Right lobe of liver (tissue), 6 donors: Measurements from ENCODE around the gene BTG2. TPM values are rescaled to one million over a fixed set of nuclear protein-coding genes. Genes with fewer than 3 reads are reported as not detected.
A peak's percentile ranks its signal among the peaks of the same experiment; 100 is the strongest.

Experiments
- ATAC-seq, 4 donors: fragments of 200-7000 bp; cut with Tn5 transposase; one replicate each; pipeline ENCODE4 v1.9.1; 2020; ENCODE audit warnings: mild to moderate bottlenecking in 4 of 4, moderate library complexity in 4 of 4
- DNase-seq, 3 donors: peaks; one replicate each; pipeline ENCODE4 v3.0.0-alpha.2; 2020
- H3K27ac ChIP-seq, 3 donors: fragments of 200-600 bp; one replicate each; pipeline ENCODE4 v1.8.0; 2022
- H3K27me3 ChIP-seq, 2 donors: fragments of 200-600 bp; one replicate each; pipeline ENCODE4 v1.8.0; 2022
- H3K36me3 ChIP-seq, 4 donors: fragments of 200-600 bp; sonication (generic) in 1 of 4; one replicate each; pipeline versions ENCODE4 v1.5.1 to v1.8.0; 2017 to 2022; ENCODE audit warnings: control low read depth in 1 of 4
- H3K4me1 ChIP-seq, 4 donors: fragments of 200-600 bp; sonication (generic) in 1 of 4; one replicate each; pipeline versions ENCODE4 v1.5.1 to v1.8.0; 2017 to 2022; ENCODE audit warnings: control low read depth in 1 of 4
- H3K4me3 ChIP-seq, 3 donors: fragments of 200-600 bp; one replicate each; pipeline ENCODE4 v1.8.0; 2022
- H3K9me3 ChIP-seq, 4 donors: fragments of 200-600 bp; sonication (generic) in 1 of 4; one replicate each; pipeline versions ENCODE4 v1.5.1 to v1.8.0; 2017 to 2022; ENCODE audit warnings: control low read depth in 1 of 4
- CTCF ChIP-seq, 4 donors: fragments of 200-600 bp in 3 of 4; fragments of 450-650 bp in 1 of 4; IDR thresholded peaks; one replicate each; pipeline versions ENCODE4 v1.5.1 to v1.8.0; 2016 to 2022; ENCODE audit warnings: antibody characterized with exemption in 4 of 4, mild to moderate bottlenecking in 2 of 4
- POLR2A ChIP-seq: fragments of 450-650 bp; IDR thresholded peaks from one replicate; pipeline ENCODE4 v1.6.1; 2017; ENCODE audit warnings: antibody characterized with exemption, mild to moderate bottlenecking
- WGBS: methylation state at CpG from one replicate; pipeline ENCODE4 v1.1.6; 2018; ENCODE audit warnings: low coverage, low lambda C conversion rate; ENCODE audit not compliant: insufficient coverage; ENCODE audit errors: missing lambda C conversion rate; 5-methylcytosine and 5-hydroxymethylcytosine counted together
- intact Hi-C, 2 donors: fragments of 100-400 bp; cut with DNase I; formaldehyde crosslinking; loops; one replicate each; pipeline versions ENCODE4 v1.11.2 to v1.14.1; 2022
- total RNA-seq, 6 experiments: library from RNA; depleted of rRNA in 2 of 6; stranded (reverse); fragments of >200 nt in 2 of 6; fragmentation: NEBNext Ultra II Directional in 3 of 6; extraction: Animal tissue kit (Norgen Biotek cat#: 25700) in 3 of 6; gene quantifications; one replicate each; pipeline versions ENCODE4 v1.1.0 to v1.2.4, GENCODE V29; 2016 to 2023
- donor health status: DM: no; HTN: yes; CAD: no.
- donor health status: DM: no; HTN: no; CAD: no.
- donor health status: DM: no; HTN: no; CAD: no.
- donor health status: DM: no; HTN: yes; CAD: no.
- donor health status: DM: no; HTN: yes; CAD: no.

Gene BTG2
- total RNA-seq, 6 experiments from 2014 or later: 2.0 to 11.2 (median 5.4) TPM

GRCh38 chr1:203287109-203287893 is 18.0 kb upstream of the BTG2 start:
- H3K9me3 ChIP-seq: no peaks in the 10 kb centered on the region
- intact Hi-C loops: no loop called here
- H3K27ac ChIP-seq: peak overlapping the region; percentile 56 to 72 (median 68)
- H3K36me3 ChIP-seq: no peaks in the 10 kb centered on the region
- H3K4me3 ChIP-seq: no peak overlapping the region
- H3K27me3 ChIP-seq: no peaks in the 10 kb centered on the region
- whole genome bisulfite sequencing: 49% methylated on average over 5 of the region's 9 CpGs
- DNase-seq (peak; percentile 65 to 75 (median 66)), ATAC-seq (peak; percentile 37 to 62 (median 56))
- TF ChIP-seq POLR2A: peak; percentile 25
- TF ChIP-seq CTCF (IDR thresholded peaks at IDR 0.05): no peak
- peaks cover 0 to 19% (median 5%) of the 10 kb centered on the region in 4 donors for H3K4me1 ChIP-seq

- ATAC-seq: no peak
- Histone ChIP-seq H3K9me3 (no peaks in the 10 kb centered on the region), H3K4me1 (peaks cover 0 to 19% (median 5%) of the 10 kb centered on the region in 4 donors)
These were observed 17.4 kb upstream of the BTG2 start for GRCh38 chr1:203287898-203288297.

GRCh38 chr1:203288400-203288799 is 16.9 kb upstream of the BTG2 start:
- peaks cover 0 to 19% (median 5%) of the 10 kb centered on the region in 4 donors for H3K4me1 ChIP-seq
- H3K27me3 ChIP-seq: no peaks in the 10 kb centered on the region
- DNase-seq (peak in 1 of 3 donors; percentile 46), ATAC-seq (no peak)
- no peaks in the 10 kb centered on the region for H3K9me3 ChIP-seq
- TF ChIP-seq CTCF (IDR thresholded peaks at IDR 0.05) (no peak), POLR2A (no peak)
- H3K36me3 ChIP-seq: no peaks in the 10 kb centered on the region
- peak overlapping the region in 2 of 3 donors; percentile 68 to 72 for H3K27ac ChIP-seq
- 72% methylated on average over 7 of the region's 7 CpGs for WGBS
- intact Hi-C loops: no loop called here
- H3K4me3 ChIP-seq: no peak overlapping the region

More at GRCh38 chr1:203287898-203288297, 17.4 kb upstream of the BTG2 start:
- Histone ChIP-seq H3K27me3 (no peaks in the 10 kb centered on the region), H3K36me3 (no peaks in the 10 kb centered on the region), H3K4me3 (no peak overlapping the region), H3K27ac (peak overlapping the region; percentile 56 to 72 (median 68))
- DNase-seq: no peak
- intact Hi-C loops: no loop called here
- TF ChIP-seq CTCF (IDR thresholded peaks at IDR 0.05): no peak
- no peak for TF ChIP-seq POLR2A
- 61% methylated on average over 4 of the region's 5 CpGs for WGBS

- Histone ChIP-seq H3K27ac (peak overlapping the region; percentile 70 to 89 (median 88)), H3K4me3 (no peak overlapping the region), H3K9me3 (no peaks in the 10 kb centered on the region), H3K36me3 (no peaks in the 10 kb centered on the region), H3K27me3 (no peaks in the 10 kb centered on the region), H3K4me1 (peaks cover 0 to 19% (median 5%) of the 10 kb centered on the region in 4 donors)
- peak in 2 of 3 donors; percentile 51 to 72 for DNase-seq
- peak; percentile 29 to 53 (median 49) for ATAC-seq
- intact Hi-C loops: no loop called here
- 47% methylated on average over 4 of the region's 12 CpGs for WGBS
- TF ChIP-seq POLR2A (peak; percentile 7), CTCF (IDR thresholded peaks at IDR 0.05) (no peak)
These were observed 15.9 kb upstream of the BTG2 start for GRCh38 chr1:203289281-203289981.
